HCT116 (cell line): ENCODE results near the gene NXN.

Experiments
- CTCF ChIP-seq, 3 experiments: fragments of 200-600 bp in 1 of 3; sonication (generic) in 1 of 3; IDR thresholded peaks in 2 of 3; conservative IDR thresholded peaks in 1 of 3; 2 replicates each; pipeline ENCODE4 v1.5.1; 2012 to 2017; ENCODE audit warnings: low read depth in 2 of 3, low read length in 2 of 3, antibody characterized with exemption in 1 of 3, borderline replicate concordance in 1 of 3, control low read depth in 1 of 3, mild to moderate bottlenecking in 1 of 3, mixed read lengths in 1 of 3, mixed run types in 1 of 3, moderate library complexity in 1 of 3; ENCODE audit not compliant: insufficient read depth in 1 of 3
- EGR1 ChIP-seq: IDR thresholded peaks from 2 replicates; pipeline ENCODE4 v1.6.1; 2012; ENCODE audit warnings: low read depth
- ELF1 ChIP-seq: IDR thresholded peaks from 2 replicates; pipeline ENCODE4 v1.6.1; 2012; ENCODE audit warnings: low read depth, borderline replicate concordance
- EZH2 ChIP-seq: fragments of 200-600 bp; sonication (generic); IDR thresholded peaks from 2 replicates; pipeline ENCODE4 v1.6.1; 2017; ENCODE audit warnings: antibody characterized with exemption, mixed run types
- EZH2phosphoT487 ChIP-seq: fragments of 200-600 bp; IDR thresholded peaks from 2 replicates; pipeline ENCODE4 v1.6.1; 2018; ENCODE audit warnings: antibody characterized with exemption, borderline replicate concordance
- POLR2A ChIP-seq: IDR thresholded peaks from 2 replicates; pipeline ENCODE4 v1.7.0; 2011; ENCODE audit warnings: borderline replicate concordance; ENCODE audit not compliant: insufficient read depth, insufficient read length; ENCODE audit errors: extremely low read depth
- POLR2AphosphoS5 ChIP-seq: IDR thresholded peaks from 2 replicates; pipeline ENCODE4 v1.6.1; 2011; ENCODE audit warnings: mild to moderate bottlenecking, low read depth, low read length, moderate library complexity
- REST ChIP-seq: IDR thresholded peaks from 2 replicates; pipeline ENCODE4 v1.6.1; 2012; ENCODE audit warnings: low read depth
- TCF7L2 ChIP-seq: IDR thresholded peaks from 2 replicates; pipeline ENCODE4 v1.7.0; 2011; ENCODE audit warnings: borderline replicate concordance, inconsistent platforms; ENCODE audit not compliant: insufficient read depth, insufficient read length; ENCODE audit errors: extremely low read depth
- YY1 ChIP-seq: IDR thresholded peaks from 2 replicates; pipeline ENCODE4 v1.6.1; 2011; ENCODE audit warnings: low read length, low read depth, moderate library complexity, mild to moderate bottlenecking; ENCODE audit not compliant: insufficient replicate concordance; ENCODE audit errors: extremely low read depth

GRCh38 chr17:795276-795675, 184.3 kb downstream of the NXN start:
- TF ChIP-seq REST (no peak), CTCF (IDR thresholded peaks at IDR 0.05 in 2 of 3, conservative IDR thresholded peaks at IDR 0.05 in 1 of 3; ENCODE audit: borderline replicate concordance in 1 of 3, insufficient read depth in 1 of 3, low read depth in 2 of 3, low read length in 2 of 3) (no peak), EZH2 (no peak), EZH2phosphoT487 (no peak), POLR2A (no peak), ELF1 (no peak), POLR2AphosphoS5 (no peak; the same call in 1 of the 2 replicates), YY1 (no peak), EGR1 (no peak), TCF7L2 (no peak)
